Activated CD4-positive, alpha-beta memory T cell treated with anti-CD3 and anti-CD28 coated beads for 36 hours (primary cell): Measurements from ENCODE around the gene KIAA1958. TPM values are rescaled to one million over a fixed set of nuclear protein-coding genes. Genes with fewer than 3 reads are reported as not detected.

Experiments used
- CTCF ChIA-PET: fragments of 350-600 bp; sonication (Branson Sonifier 250); formaldehyde crosslinking; loops from one replicate; lab custom pipeline; 2021; ENCODE audit warnings: antibody characterized with exemption, inconsistent platforms; lab: Charles Lee
- POLR2A ChIA-PET: fragments of 350-600 bp; sonication (Branson Sonifier 250); formaldehyde crosslinking; loops from one replicate; lab custom pipeline; 2021; ENCODE audit warnings: antibody characterized with exemption; lab: Charles Lee
- DNase-seq: peaks from one replicate; pipeline ENCODE4 v3.0.0-alpha.2; 2020
- H3K27ac Mint-ChIP-seq: one replicate; pipeline ENCODE4 v1.8.0; 2021; ENCODE audit warnings: mixed read lengths
- H3K27me3 Mint-ChIP-seq: one replicate; pipeline ENCODE4 v1.8.0; 2021; ENCODE audit warnings: mixed read lengths
- H3K36me3 Mint-ChIP-seq: one replicate; pipeline ENCODE4 v1.8.0; 2021; ENCODE audit warnings: mixed read lengths
- H3K4me1 Mint-ChIP-seq: one replicate; pipeline ENCODE4 v1.8.0; 2021; ENCODE audit warnings: low read depth, mixed read lengths
- H3K4me3 Mint-ChIP-seq: one replicate; pipeline ENCODE4 v1.8.0; 2021; ENCODE audit warnings: mild to moderate bottlenecking, mixed read lengths
- H3K9me3 Mint-ChIP-seq: one replicate; pipeline ENCODE4 v1.8.0; 2021; ENCODE audit warnings: mixed read lengths
- intact Hi-C: fragments of 100-400 bp; cut with micrococcal nuclease; formaldehyde crosslinking; loops from one replicate; pipeline ENCODE4 v1.15.1; 2023
- total RNA-seq, 2 experiments: library from RNA; stranded (reverse); gene quantifications; one replicate each; pipeline ENCODE4 v1.2.3, GENCODE V29; 2021

Gene KIAA1958
- total RNA-seq, 2 experiments from 2014 or later = 6.1 to 6.5 TPM

GRCh38 chr9:112552229-112553056 is 65.8 kb downstream of the KIAA1958 start:
- Mint-ChIP-seq H3K9me3 (no peaks in the 10 kb centered on the region), H3K4me3 (no peak overlapping the region), H3K27ac (no peak overlapping the region), H3K36me3 (no peaks in the 10 kb centered on the region), H3K27me3 (no peaks in the 10 kb centered on the region), H3K4me1 (peaks cover 4% of the 10 kb centered on the region)
- DNase-seq = no peak
- intact Hi-C loops = no loop called here
- CTCF ChIA-PET = no interaction called here
- POLR2A ChIA-PET = no interaction called here

GRCh38 chr9:112553256-112553826 is 66.7 kb downstream of the KIAA1958 start:
- CTCF ChIA-PET = no interaction called here
- DNase-seq = no peak
- POLR2A ChIA-PET = no interaction called here
- H3K9me3 Mint-ChIP-seq = no peaks in the 10 kb centered on the region
- H3K27ac Mint-ChIP-seq = no peak overlapping the region
- intact Hi-C loops = no loop called here
- no peaks in the 10 kb centered on the region for H3K36me3 Mint-ChIP-seq
- H3K4me3 Mint-ChIP-seq = no peak overlapping the region
- H3K4me1 Mint-ChIP-seq = peaks cover 4% of the 10 kb centered on the region
- H3K27me3 Mint-ChIP-seq = no peaks in the 10 kb centered on the region

- no peak overlapping the region for H3K4me3 Mint-ChIP-seq
Measured at GRCh38 chr9:112554516-112554915, 67.9 kb downstream of the KIAA1958 start.

GRCh38 chr9:112555101-112555643 is 68.5 kb downstream of the KIAA1958 start:
- ChIA-PET POLR2A (no interaction called here), CTCF (no interaction called here)
- Mint-ChIP-seq H3K36me3 (no peaks in the 10 kb centered on the region), H3K9me3 (no peaks in the 10 kb centered on the region), H3K27me3 (no peaks in the 10 kb centered on the region), H3K4me3 (no peak overlapping the region), H3K27ac (no peak overlapping the region), H3K4me1 (peaks cover 4% of the 10 kb centered on the region)
- DNase-seq = no peak
- intact Hi-C loops = no loop called here

More at GRCh38 chr9:112554516-112554915, 67.9 kb downstream of the KIAA1958 start:
- CTCF ChIA-PET = no interaction called here
- H3K27ac Mint-ChIP-seq = no peak overlapping the region
- intact Hi-C loops = no loop called here
- POLR2A ChIA-PET = no interaction called here
- H3K4me1 Mint-ChIP-seq = peaks cover 4% of the 10 kb centered on the region
- H3K36me3 Mint-ChIP-seq = no peaks in the 10 kb centered on the region
- no peaks in the 10 kb centered on the region for H3K27me3 Mint-ChIP-seq
- DNase-seq = no peak
- no peaks in the 10 kb centered on the region for H3K9me3 Mint-ChIP-seq

- no peaks in the 10 kb centered on the region for H3K36me3 Mint-ChIP-seq
- ChIA-PET POLR2A (no interaction called here), CTCF (interaction anchor here (0.6 kb wide), 1 partner anchor 293 kb away, joined by 4 read pairs; no protein-coding TSS in a partner anchor)
- no peak overlapping the region for H3K4me3 Mint-ChIP-seq
- H3K27me3 Mint-ChIP-seq = no peaks in the 10 kb centered on the region
- DNase-seq = peak; percentile 24
- peaks cover 4% of the 10 kb centered on the region for H3K4me1 Mint-ChIP-seq
- H3K27ac Mint-ChIP-seq = no peak overlapping the region
- no peaks in the 10 kb centered on the region for H3K9me3 Mint-ChIP-seq
- intact Hi-C loops = no loop called here
Measured at GRCh38 chr9:112555844-112556482, 69.3 kb downstream of the KIAA1958 start.

GRCh38 chr9:112556497-112557442 is 70.1 kb downstream of the KIAA1958 start:
- Mint-ChIP-seq H3K9me3 (no peaks in the 10 kb centered on the region), H3K27ac (no peak overlapping the region), H3K27me3 (no peaks in the 10 kb centered on the region), H3K36me3 (no peaks in the 10 kb centered on the region), H3K4me3 (no peak overlapping the region), H3K4me1 (peaks cover 4% of the 10 kb centered on the region)
- intact Hi-C loops = no loop called here
- POLR2A ChIA-PET = no interaction called here
- no peak for DNase-seq
- CTCF ChIA-PET = interaction anchor here (0.6 kb wide), 1 partner anchor 292 kb away, joined by 4 read pairs; no protein-coding TSS in a partner anchor

GRCh38 chr9:112558476-112558875 is 71.8 kb downstream of the KIAA1958 start:
- ChIA-PET CTCF (no interaction called here), POLR2A (no interaction called here)
- Mint-ChIP-seq H3K27ac (no peak overlapping the region), H3K4me3 (no peak overlapping the region), H3K9me3 (no peaks in the 10 kb centered on the region), H3K4me1 (peaks cover 4% of the 10 kb centered on the region), H3K36me3 (no peaks in the 10 kb centered on the region), H3K27me3 (no peaks in the 10 kb centered on the region)
- intact Hi-C loops = no loop called here
- no peak for DNase-seq

- Mint-ChIP-seq H3K27ac (no peak overlapping the region), H3K4me3 (no peak overlapping the region), H3K36me3 (no peaks in the 10 kb centered on the region), H3K27me3 (no peaks in the 10 kb centered on the region), H3K4me1 (peaks cover 4% of the 10 kb centered on the region), H3K9me3 (no peaks in the 10 kb centered on the region)
- ChIA-PET POLR2A (no interaction called here), CTCF (no interaction called here)
- intact Hi-C loops = no loop called here
- no peak for DNase-seq
Measured at GRCh38 chr9:112558978-112559377, 72.4 kb downstream of the KIAA1958 start.

GRCh38 chr9:112559629-112560413 is 73.2 kb downstream of the KIAA1958 start:
- no peaks in the 10 kb centered on the region for H3K9me3 Mint-ChIP-seq
- H3K27ac Mint-ChIP-seq = no peak overlapping the region
- POLR2A ChIA-PET = no interaction called here
- no peak for DNase-seq
- peaks cover 4% of the 10 kb centered on the region for H3K4me1 Mint-ChIP-seq
- no peaks in the 10 kb centered on the region for H3K27me3 Mint-ChIP-seq
- intact Hi-C loops = no loop called here
- H3K36me3 Mint-ChIP-seq = no peaks in the 10 kb centered on the region
- CTCF ChIA-PET = no interaction called here
- no peak overlapping the region for H3K4me3 Mint-ChIP-seq

- Mint-ChIP-seq H3K9me3 (no peaks in the 10 kb centered on the region), H3K27ac (no peak overlapping the region), H3K36me3 (no peaks in the 10 kb centered on the region), H3K4me3 (no peak overlapping the region), H3K4me1 (no peaks in the 10 kb centered on the region), H3K27me3 (no peaks in the 10 kb centered on the region)
- ChIA-PET CTCF (no interaction called here), POLR2A (no interaction called here)
- intact Hi-C loops = no loop called here
- DNase-seq = no peak
Measured at GRCh38 chr9:112562235-112562958, 75.8 kb downstream of the KIAA1958 start.
